DND-41 (cell line): Measurements from ENCODE around the gene UNC13B.

Experiments
- ATAC-seq: fragments of 200-7000 bp; cut with Tn5 transposase; 3 replicates; pipeline ENCODE4 v1.9.1; 2021; ENCODE audit warnings: low read depth; ENCODE audit not compliant: insufficient read depth
- DNase-seq: peaks from one replicate; pipeline ENCODE4 v3.0.0-alpha.2; 2020
- H2AFZ ChIP-seq: 2 replicates; pipeline ENCODE4 v1.6.0; 2012; ENCODE audit warnings: low read depth, low read length
- H3K27ac ChIP-seq: 2 replicates; pipeline ENCODE4 v1.5.1; 2012; ENCODE audit warnings: low read length, inconsistent platforms
- H3K27me3 ChIP-seq: fragments of 200-600 bp; sonication (generic); 2 replicates; pipeline ENCODE4 v1.6.0; 2012; ENCODE audit warnings: low read length, mild to moderate bottlenecking, inconsistent platforms; ENCODE audit not compliant: insufficient read depth, poor library complexity
- H3K36me3 ChIP-seq: 2 replicates; pipeline ENCODE4 v1.5.1; 2012; ENCODE audit warnings: low read length, inconsistent platforms; ENCODE audit not compliant: insufficient read depth
- H3K4me1 ChIP-seq: 2 replicates; pipeline ENCODE4 v1.5.1; 2012; ENCODE audit warnings: mild to moderate bottlenecking, low read length; ENCODE audit not compliant: insufficient read depth
- H3K4me2 ChIP-seq: 2 replicates; pipeline ENCODE4 v1.6.0; 2012; ENCODE audit warnings: mild to moderate bottlenecking, moderate library complexity, low read length, inconsistent platforms; ENCODE audit not compliant: insufficient read depth
- H3K4me3 ChIP-seq, 2 experiments: fragments of 200-600 bp in 1 of 2; shearing (Covaris generic) in 1 of 2; 2 replicates each; pipeline ENCODE4 v1.5.1; 2012 to 2016; ENCODE audit warnings: inconsistent platforms in 2 of 2, low read length in 2 of 2, mild to moderate bottlenecking in 2 of 2, low read depth in 1 of 2, moderate library complexity in 1 of 2
- H3K79me2 ChIP-seq: 2 replicates; pipeline ENCODE4 v1.6.0; 2012; ENCODE audit warnings: low read length, inconsistent platforms; ENCODE audit not compliant: insufficient read depth
- H3K9ac ChIP-seq: 2 replicates; pipeline ENCODE4 v1.6.0; 2012; ENCODE audit warnings: low read depth, mild to moderate bottlenecking, inconsistent platforms, low read length, moderate library complexity
- H3K9me3 ChIP-seq: 2 replicates; pipeline ENCODE4 v1.5.1; 2012; ENCODE audit warnings: low read length, moderate library complexity, mild to moderate bottlenecking, inconsistent platforms; ENCODE audit not compliant: insufficient read depth, severe bottlenecking
- H4K20me1 ChIP-seq: 2 replicates; pipeline ENCODE4 v1.6.0; 2012; ENCODE audit warnings: low read length; ENCODE audit not compliant: insufficient read depth
- CTCF ChIP-seq: IDR thresholded peaks from 2 replicates; pipeline ENCODE4 v1.5.1; 2012; ENCODE audit warnings: borderline replicate concordance, low read length, moderate library complexity, mild to moderate bottlenecking; ENCODE audit not compliant: poor library complexity, severe bottlenecking; ENCODE audit errors: extremely low read depth
- EZH2 ChIP-seq: IDR thresholded peaks from 3 replicates; pipeline ENCODE4 v1.6.1; 2012; ENCODE audit warnings: borderline replicate concordance, low read depth, mild to moderate bottlenecking, moderate library complexity, low read length, inconsistent platforms; ENCODE audit not compliant: severe bottlenecking

Gene UNC13B

DNA sequence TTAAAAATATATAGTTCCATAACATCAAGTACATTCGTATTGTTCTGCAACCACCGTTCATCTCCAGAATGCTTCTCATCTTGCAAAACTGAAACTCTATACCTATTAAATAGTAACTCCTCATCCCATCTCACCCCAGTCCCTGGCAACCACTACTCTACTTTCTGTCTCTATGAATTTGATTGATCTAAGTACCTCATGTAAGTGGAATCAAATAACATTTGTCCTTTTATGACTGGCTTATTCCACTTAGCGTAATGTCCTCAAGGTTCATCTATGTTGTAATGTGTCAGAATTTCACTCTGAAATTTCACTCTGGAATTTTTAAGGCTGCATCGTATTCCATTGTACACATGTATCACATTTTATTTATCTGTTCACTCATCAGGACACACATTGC, 196.0 kb downstream of the UNC13B start:
- no peak for DNase-seq
- no peaks in the 10 kb centered on the region for H3K4me1 ChIP-seq
- no peak overlapping the region for H3K4me2 ChIP-seq

DNA sequence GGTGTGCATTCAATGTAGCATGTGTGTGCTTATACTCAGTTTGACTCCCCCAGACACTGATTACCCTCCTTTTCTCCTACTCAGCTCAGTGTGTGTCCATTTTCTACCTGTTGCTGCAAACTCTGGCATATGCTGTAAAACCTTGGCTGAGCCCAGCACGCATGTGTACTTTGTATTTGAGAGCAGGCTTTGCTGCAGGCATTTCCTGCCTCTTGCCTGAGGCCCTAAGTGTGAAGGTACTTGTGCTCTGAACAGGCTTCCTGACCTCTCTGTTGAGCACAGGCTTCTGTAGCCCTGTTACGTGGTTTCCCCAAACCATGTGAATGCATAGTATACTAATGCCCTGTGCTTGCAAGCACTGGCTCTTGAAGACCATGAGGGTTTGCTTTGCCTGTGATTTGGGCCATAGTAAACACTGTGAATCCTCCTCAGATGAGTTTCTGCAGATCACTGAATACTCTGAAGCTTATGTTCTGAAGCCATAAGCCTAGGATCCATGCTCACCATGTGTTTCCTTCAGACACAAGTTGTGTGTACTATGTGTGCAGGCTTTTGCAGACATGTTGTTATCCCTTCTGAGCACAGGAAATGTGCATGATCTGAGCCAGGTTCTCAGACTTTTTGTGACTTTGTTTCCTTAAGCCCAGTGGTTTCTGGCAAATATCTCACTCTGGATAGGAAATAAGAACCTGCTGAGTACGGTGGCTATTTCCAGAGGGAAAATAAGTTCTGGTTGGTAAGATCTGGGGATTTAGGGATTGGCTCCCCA, 203.2 kb downstream of the UNC13B start:
- Histone ChIP-seq H3K27me3 (peaks cover 14% of the 10 kb centered on the region), H3K36me3 (no peaks in the 10 kb centered on the region), H3K79me2 (no peaks in the 10 kb centered on the region), H3K4me3 (no peak overlapping the region), H3K4me2 (no peak overlapping the region), H3K27ac (no peak overlapping the region), H2AFZ (no peak overlapping the region), H3K4me1 (no peaks in the 10 kb centered on the region), H3K9ac (no peak overlapping the region), H3K9me3 (no peaks in the 10 kb centered on the region), H4K20me1 (no peaks in the 10 kb centered on the region)
- DNase-seq (no peak), ATAC-seq (no peak)
- TF ChIP-seq EZH2: no peak
- TF ChIP-seq CTCF: no peak

More for the DNA sequence above, 196.0 kb downstream of the UNC13B start:
- Histone ChIP-seq H3K9me3 (no peaks in the 10 kb centered on the region), H4K20me1 (no peaks in the 10 kb centered on the region), H3K36me3 (no peaks in the 10 kb centered on the region), H3K79me2 (no peaks in the 10 kb centered on the region), H3K27me3 (peaks cover 13% of the 10 kb centered on the region), H3K9ac (no peak overlapping the region), H3K27ac (no peak overlapping the region), H3K4me3 (no peak overlapping the region), H2AFZ (no peak overlapping the region)
- TF ChIP-seq CTCF: no peak
- TF ChIP-seq EZH2: no peak
- no peak for ATAC-seq

- peaks cover 16% of the 10 kb centered on the region for H3K27me3 ChIP-seq
- no peak for ATAC-seq
- no peak overlapping the region for H3K4me2 ChIP-seq
- no peaks in the 10 kb centered on the region for H3K9me3 ChIP-seq
- H3K27ac ChIP-seq: no peak overlapping the region
- no peak for DNase-seq
- no peaks in the 10 kb centered on the region for H4K20me1 ChIP-seq
- no peaks in the 10 kb centered on the region for H3K36me3 ChIP-seq
- H3K4me1 ChIP-seq: no peaks in the 10 kb centered on the region
- H3K79me2 ChIP-seq: no peaks in the 10 kb centered on the region
- no peak overlapping the region for H2AFZ ChIP-seq
- TF ChIP-seq CTCF: no peak
- TF ChIP-seq EZH2: no peak
- H3K9ac ChIP-seq: no peak overlapping the region
- no peak overlapping the region for H3K4me3 ChIP-seq
These were observed 204.8 kb downstream of the UNC13B start for GRCh38 chr9:35366627-35367026.
